Measurements from ENCODE around the gene TMEM80. TPM values are rescaled to one million over a fixed set of nuclear protein-coding genes. Genes with fewer than 3 reads are reported as not detected.

The TMEM80 gene
- total RNA-seq, 1 donor from 2014 or later: 38.7 TPM

GRCh38 chr11:680476-680875 is 15.1 kb upstream of the TMEM80 start:
- no peaks in the 10 kb centered on the region for H3K9me3 ChIP-seq (ENCODE audit: low read depth)
- Mint-ChIP-seq H3K36me3 (peaks cover 35% of the 10 kb centered on the region), H3K4me3 (peak overlapping the region; percentile 53), H3K4me1 (no peaks in the 10 kb centered on the region), H3K9me3 (no peaks in the 10 kb centered on the region), H3K27ac (no peak overlapping the region), H3K27me3 (ENCODE audit: insufficient read depth, low read depth) (peaks cover 4% of the 10 kb centered on the region)
- H3K4me3 ChIP-seq: no peak overlapping the region
- H2AFZ ChIP-seq (replicated peaks): no peak overlapping the region
- H3K4me1 ChIP-seq: no peaks in the 10 kb centered on the region
- no peaks in the 10 kb centered on the region for H3K27me3 ChIP-seq
- TF ChIP-seq, protein P1, sequence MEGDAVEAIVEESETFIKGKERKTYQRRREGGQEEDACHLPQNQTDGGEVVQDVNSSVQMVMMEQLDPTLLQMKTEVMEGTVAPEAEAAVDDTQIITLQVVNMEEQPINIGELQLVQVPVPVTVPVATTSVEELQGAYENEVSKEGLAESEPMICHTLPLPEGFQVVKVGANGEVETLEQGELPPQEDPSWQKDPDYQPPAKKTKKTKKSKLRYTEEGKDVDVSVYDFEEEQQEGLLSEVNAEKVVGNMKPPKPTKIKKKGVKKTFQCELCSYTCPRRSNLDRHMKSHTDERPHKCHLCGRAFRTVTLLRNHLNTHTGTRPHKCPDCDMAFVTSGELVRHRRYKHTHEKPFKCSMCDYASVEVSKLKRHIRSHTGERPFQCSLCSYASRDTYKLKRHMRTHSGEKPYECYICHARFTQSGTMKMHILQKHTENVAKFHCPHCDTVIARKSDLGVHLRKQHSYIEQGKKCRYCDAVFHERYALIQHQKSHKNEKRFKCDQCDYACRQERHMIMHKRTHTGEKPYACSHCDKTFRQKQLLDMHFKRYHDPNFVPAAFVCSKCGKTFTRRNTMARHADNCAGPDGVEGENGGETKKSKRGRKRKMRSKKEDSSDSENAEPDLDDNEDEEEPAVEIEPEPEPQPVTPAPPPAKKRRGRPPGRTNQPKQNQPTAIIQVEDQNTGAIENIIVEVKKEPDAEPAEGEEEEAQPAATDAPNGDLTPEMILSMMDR (IDR thresholded peaks at IDR 0.05): no peak
- no peak for TF ChIP-seq EZH2phosphoT487 (IDR thresholded peaks at IDR 0.05)
- TF ChIP-seq EZH2 (IDR thresholded peaks at IDR 0.05): no peak
- H3K4me2 ChIP-seq: no peak overlapping the region
- H4K20me1 ChIP-seq (ENCODE audit: low read depth): no peaks in the 10 kb centered on the region
- no peak for DNase-seq (ENCODE audit: low spot score)
- peaks cover 6% of the 10 kb centered on the region for H3K36me3 ChIP-seq
- H3K79me2 ChIP-seq (ENCODE audit: low read depth): no peaks in the 10 kb centered on the region
- H3K27ac ChIP-seq: no peak overlapping the region
- H3F3A ChIP-seq (ENCODE audit: low read depth): no peaks in the 10 kb centered on the region
- no peak overlapping the region for H3K9ac ChIP-seq

DNA sequence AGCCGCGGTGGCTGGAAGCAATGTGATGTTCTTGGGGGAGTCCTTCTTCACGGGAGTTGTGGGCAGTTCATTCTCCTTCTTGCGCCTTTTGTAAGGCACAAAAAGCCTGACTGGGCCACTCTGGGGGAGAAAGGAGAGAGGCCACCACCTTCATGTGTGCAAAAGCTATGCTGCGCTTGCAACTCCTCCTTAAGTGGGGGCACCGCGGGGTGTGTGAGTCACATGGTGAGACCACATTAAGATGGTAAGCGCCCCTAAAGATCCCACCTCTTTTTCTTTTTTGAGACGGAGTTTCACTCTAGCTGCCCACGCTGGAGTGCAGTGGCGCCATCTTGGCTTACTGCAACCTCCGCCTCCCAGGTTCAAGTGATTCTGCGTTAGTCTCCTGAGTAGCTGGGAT is 14.6 kb upstream of the TMEM80 start:
- Histone ChIP-seq H3K9ac (no peak overlapping the region), H3K27ac (no peak overlapping the region), H3K4me3 (no peak overlapping the region), H3K27me3 (no peaks in the 10 kb centered on the region), H3K4me1 (no peaks in the 10 kb centered on the region), H2AFZ (replicated peaks) (no peak overlapping the region), H3K9me3 (ENCODE audit: low read depth) (no peaks in the 10 kb centered on the region), H3K79me2 (ENCODE audit: low read depth) (no peaks in the 10 kb centered on the region), H3K36me3 (peaks cover 6% of the 10 kb centered on the region), H3K4me2 (no peak overlapping the region), H4K20me1 (ENCODE audit: low read depth) (no peaks in the 10 kb centered on the region), H3F3A (ENCODE audit: low read depth) (no peaks in the 10 kb centered on the region)
- no peak for DNase-seq (ENCODE audit: low spot score)
- Mint-ChIP-seq H3K4me3 (no peak overlapping the region), H3K9me3 (no peaks in the 10 kb centered on the region), H3K4me1 (no peaks in the 10 kb centered on the region), H3K27ac (no peak overlapping the region), H3K27me3 (ENCODE audit: insufficient read depth, low read depth) (peaks cover 4% of the 10 kb centered on the region), H3K36me3 (peaks cover 35% of the 10 kb centered on the region)
- TF ChIP-seq EZH2phosphoT487 (IDR thresholded peaks at IDR 0.05) (no peak), EZH2 (IDR thresholded peaks at IDR 0.05) (no peak)
- TF ChIP-seq, protein P1 (IDR thresholded peaks at IDR 0.05): no peak

- Histone ChIP-seq H3K79me2 (ENCODE audit: low read depth) (peaks cover 21% of the 10 kb centered on the region), H3K9me3 (ENCODE audit: low read depth) (no peaks in the 10 kb centered on the region), H3K27ac (no peak overlapping the region), H3K4me1 (no peaks in the 10 kb centered on the region), H3F3A (ENCODE audit: low read depth) (no peaks in the 10 kb centered on the region), H3K4me3 (no peak overlapping the region), H3K9ac (no peak overlapping the region), H3K4me2 (no peak overlapping the region), H2AFZ (replicated peaks) (no peak overlapping the region), H4K20me1 (ENCODE audit: low read depth) (peaks cover 8% of the 10 kb centered on the region), H3K27me3 (no peaks in the 10 kb centered on the region), H3K36me3 (peaks cover 6% of the 10 kb centered on the region)
- H3K9me3 Mint-ChIP-seq: no peaks in the 10 kb centered on the region
- TF ChIP-seq EZH2phosphoT487 (IDR thresholded peaks at IDR 0.05) (no peak), EZH2 (IDR thresholded peaks at IDR 0.05) (no peak)
- TF ChIP-seq, protein P1 (IDR thresholded peaks at IDR 0.05): no peak
- H3K27me3 Mint-ChIP-seq (ENCODE audit: insufficient read depth, low read depth): peaks cover 4% of the 10 kb centered on the region
- H3K36me3 Mint-ChIP-seq: peaks cover 41% of the 10 kb centered on the region
- H3K4me3 Mint-ChIP-seq: no peak overlapping the region
- H3K4me1 Mint-ChIP-seq: peaks cover 5% of the 10 kb centered on the region
- no peak overlapping the region for H3K27ac Mint-ChIP-seq
- DNase-seq (ENCODE audit: low spot score): no peak
Observed at GRCh38 chr11:686451-687243, 9.0 kb upstream of the TMEM80 start.

All from neural progenitor cell (in vitro differentiated cells).